ENCODE results near the gene MRPL9. TPM values are rescaled to one million over a fixed set of nuclear protein-coding genes. Genes with fewer than 3 reads are reported as not detected.
"Not testable (repeated sequence)": the region's sequence is repeated elsewhere in the genome, so short reads cannot be mapped to it uniquely, and the experiment has no call there.

Gene MRPL9
- total RNA-seq, 1 donor from 2014 or later, result 66.0 TPM

- no peak for DNase-seq (ENCODE audit: extremely low read depth, low read depth, low spot score)
These were observed 24.4 kb upstream of the MRPL9 start for GRCh38 chr1:151787689-151788088.

- no peak for DNase-seq (ENCODE audit: extremely low read depth, low read depth, low spot score)
These were observed 20.5 kb upstream of the MRPL9 start for GRCh38 chr1:151783796-151784195.

- no peak for DNase-seq (ENCODE audit: extremely low read depth, low read depth, low spot score)
These were observed 19.4 kb upstream of the MRPL9 start for GRCh38 chr1:151782741-151783140.

- DNase-seq (ENCODE audit: extremely low read depth, low read depth, low spot score), result not testable (repeated sequence)
These were observed 18.7 kb upstream of the MRPL9 start for GRCh38 chr1:151782026-151782425.

GRCh38 chr1:151780736-151781135 is 17.4 kb upstream of the MRPL9 start:
- DNase-seq (ENCODE audit: extremely low read depth, low read depth, low spot score), result not testable (repeated sequence)

- no peak for DNase-seq (ENCODE audit: extremely low read depth, low read depth, low spot score)
These were observed 16.6 kb upstream of the MRPL9 start for GRCh38 chr1:151779852-151780251.

- DNase-seq (ENCODE audit: extremely low read depth, low read depth, low spot score), result no peak
These were observed 14.0 kb upstream of the MRPL9 start for GRCh38 chr1:151777317-151777716.

- no peak for DNase-seq (ENCODE audit: extremely low read depth, low read depth, low spot score)
These were observed 13.4 kb upstream of the MRPL9 start for GRCh38 chr1:151776665-151777062.

GRCh38 chr1:151775894-151776664 is 12.8 kb upstream of the MRPL9 start:
- DNase-seq (ENCODE audit: extremely low read depth, low read depth, low spot score), result no peak

GRCh38 chr1:151774256-151774922 is 11.1 kb upstream of the MRPL9 start:
- no peak for DNase-seq (ENCODE audit: extremely low read depth, low read depth, low spot score)

- no peak for DNase-seq (ENCODE audit: extremely low read depth, low read depth, low spot score)
These were observed 10.4 kb upstream of the MRPL9 start for GRCh38 chr1:151773702-151774101.

GRCh38 chr1:151769270-151769669 is 6.0 kb upstream of the MRPL9 start:
- not testable (repeated sequence) for DNase-seq (ENCODE audit: extremely low read depth, low read depth, low spot score)

GRCh38 chr1:151768351-151769066 is 5.2 kb upstream of the MRPL9 start:
- DNase-seq (ENCODE audit: extremely low read depth, low read depth, low spot score), result not testable (repeated sequence)

- DNase-seq (ENCODE audit: extremely low read depth, low read depth, low spot score), result no peak
These were observed 694 bp upstream of the MRPL9 start for GRCh38 chr1:151763990-151764389.

GRCh38 chr1:151760597-151761385 is 2.5 kb downstream of the MRPL9 start:
- no peak for DNase-seq (ENCODE audit: extremely low read depth, low read depth, low spot score)

- DNase-seq (ENCODE audit: extremely low read depth, low read depth, low spot score), result no peak
These were observed 4.1 kb downstream of the MRPL9 start for GRCh38 chr1:151759241-151759640.

GRCh38 chr1:151756291-151756690 is 7.0 kb downstream of the MRPL9 start:
- DNase-seq (ENCODE audit: extremely low read depth, low read depth, low spot score), result no peak

GRCh38 chr1:151741516-151741915 is 21.8 kb downstream of the MRPL9 start:
- DNase-seq (ENCODE audit: extremely low read depth, low read depth, low spot score), result no peak

- no peak for DNase-seq (ENCODE audit: extremely low read depth, low read depth, low spot score)
These were observed 23.5 kb downstream of the MRPL9 start for GRCh38 chr1:151739590-151740355.

GRCh38 chr1:151737479-151737878 is 25.8 kb downstream of the MRPL9 start:
- DNase-seq (ENCODE audit: extremely low read depth, low read depth, low spot score), result no peak
